ENCODE data around the gene GLDN. TPM values are rescaled to one million over a fixed set of nuclear protein-coding genes. Genes with fewer than 3 reads are reported as not detected.

The GLDN gene
- polyA plus RNA-seq, 1 experiment = 0.21 TPM

DNA sequence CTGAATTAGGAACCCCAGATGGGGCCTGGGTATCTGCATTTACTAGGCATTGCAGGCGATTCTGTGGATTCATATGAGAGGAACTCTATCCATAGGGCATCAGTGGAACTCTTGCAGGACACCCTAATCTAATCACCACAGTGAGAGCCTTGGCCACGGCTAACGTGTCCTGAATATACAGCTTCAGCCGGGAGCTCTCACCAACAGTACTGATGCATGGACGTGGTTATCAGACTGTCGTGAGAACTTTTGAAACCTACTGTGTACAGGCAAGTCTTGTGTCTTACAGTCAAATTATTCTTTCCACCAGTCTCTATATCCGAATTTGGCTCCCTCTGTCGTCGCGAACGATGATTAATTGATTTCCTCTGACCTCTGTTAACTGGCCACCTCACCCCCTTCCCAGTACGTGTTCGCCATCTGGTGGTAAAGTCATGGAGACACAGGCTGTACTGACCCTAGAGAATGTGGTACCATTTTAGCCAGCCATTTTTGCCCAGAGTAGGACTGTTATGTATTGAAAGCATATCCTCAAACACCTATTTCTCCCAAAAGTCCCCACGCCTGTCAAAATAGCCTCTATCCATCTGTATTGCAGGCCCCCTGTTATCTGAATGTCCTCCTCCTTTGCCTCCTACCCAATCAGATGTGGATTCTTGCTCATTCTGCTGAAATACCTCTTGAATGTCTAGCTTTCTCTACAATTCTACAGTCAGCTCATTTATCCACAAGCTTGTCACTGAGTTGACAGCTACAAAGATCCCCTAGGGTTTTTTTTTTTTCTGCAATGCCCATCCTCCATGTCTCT is 39.7 kb downstream of the GLDN start:
- CTCF ChIA-PET = interaction anchor here (0.5 to 10.4 kb wide), 47 partner anchors 8 to 248 kb away, joined by 3 to 290 read pairs (median 4); partner anchors contain the start of gene GLDN
- peaks cover 2% of the 10 kb centered on the region; the same call in 1 of the 2 replicates for H3K27me3 ChIP-seq (ENCODE audit: control insufficient read depth, insufficient read depth, low read length)
- no peak for DNase-seq (ENCODE audit: low read depth)
- H3K4me3 ChIP-seq (ENCODE audit: low read depth, low read length) = no peak overlapping the region
- H3K36me3 ChIP-seq (ENCODE audit: control insufficient read depth, insufficient read depth, low read length) = no peaks in the 10 kb centered on the region
- POLR2A ChIA-PET = no interaction called here
- TF ChIP-seq, protein P1, sequence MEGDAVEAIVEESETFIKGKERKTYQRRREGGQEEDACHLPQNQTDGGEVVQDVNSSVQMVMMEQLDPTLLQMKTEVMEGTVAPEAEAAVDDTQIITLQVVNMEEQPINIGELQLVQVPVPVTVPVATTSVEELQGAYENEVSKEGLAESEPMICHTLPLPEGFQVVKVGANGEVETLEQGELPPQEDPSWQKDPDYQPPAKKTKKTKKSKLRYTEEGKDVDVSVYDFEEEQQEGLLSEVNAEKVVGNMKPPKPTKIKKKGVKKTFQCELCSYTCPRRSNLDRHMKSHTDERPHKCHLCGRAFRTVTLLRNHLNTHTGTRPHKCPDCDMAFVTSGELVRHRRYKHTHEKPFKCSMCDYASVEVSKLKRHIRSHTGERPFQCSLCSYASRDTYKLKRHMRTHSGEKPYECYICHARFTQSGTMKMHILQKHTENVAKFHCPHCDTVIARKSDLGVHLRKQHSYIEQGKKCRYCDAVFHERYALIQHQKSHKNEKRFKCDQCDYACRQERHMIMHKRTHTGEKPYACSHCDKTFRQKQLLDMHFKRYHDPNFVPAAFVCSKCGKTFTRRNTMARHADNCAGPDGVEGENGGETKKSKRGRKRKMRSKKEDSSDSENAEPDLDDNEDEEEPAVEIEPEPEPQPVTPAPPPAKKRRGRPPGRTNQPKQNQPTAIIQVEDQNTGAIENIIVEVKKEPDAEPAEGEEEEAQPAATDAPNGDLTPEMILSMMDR (IDR thresholded peaks at IDR 0.05; ENCODE audit: insufficient read depth, low read depth, low read length) = peak; percentile 88

DNA sequence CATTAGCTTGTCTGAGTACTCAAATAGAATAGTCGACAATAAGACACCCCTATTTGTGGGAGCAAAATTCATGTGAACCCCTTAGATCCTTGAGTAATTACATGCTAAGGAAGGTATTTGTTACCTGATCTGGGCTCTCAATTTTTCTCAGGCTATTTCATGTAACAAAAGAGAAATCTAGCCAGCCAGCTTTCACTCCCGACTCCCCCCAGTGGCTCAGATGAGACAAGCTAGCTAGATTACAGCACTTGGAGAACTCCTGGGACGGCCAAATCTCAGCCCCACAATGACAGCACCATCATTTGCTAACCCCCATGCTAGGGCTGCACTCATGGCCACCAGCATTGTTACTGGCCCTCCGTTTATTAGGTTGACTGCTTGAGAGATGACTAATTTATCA is 41.3 kb downstream of the GLDN start:
- no peak for DNase-seq (ENCODE audit: low read depth)
- Histone ChIP-seq H3K27me3 (ENCODE audit: control insufficient read depth, insufficient read depth, low read length) (peaks cover 2% of the 10 kb centered on the region; the same call in 1 of the 2 replicates), H3K4me3 (ENCODE audit: low read depth, low read length) (no peak overlapping the region), H3K36me3 (ENCODE audit: control insufficient read depth, insufficient read depth, low read length) (no peaks in the 10 kb centered on the region)
- ChIA-PET CTCF (interaction anchor here (0.7 to 10.4 kb wide), 21 partner anchors 10 to 274 kb away, joined by 3 to 290 read pairs (median 4); no protein-coding TSS in a partner anchor), POLR2A (interaction anchor here (0.6 kb wide), 1 partner anchor 129 kb away, joined by 3 read pairs; no protein-coding TSS in a partner anchor)
- TF ChIP-seq, protein P1 (IDR thresholded peaks at IDR 0.05; ENCODE audit: insufficient read depth, low read depth, low read length) = peak; percentile 86

DNA sequence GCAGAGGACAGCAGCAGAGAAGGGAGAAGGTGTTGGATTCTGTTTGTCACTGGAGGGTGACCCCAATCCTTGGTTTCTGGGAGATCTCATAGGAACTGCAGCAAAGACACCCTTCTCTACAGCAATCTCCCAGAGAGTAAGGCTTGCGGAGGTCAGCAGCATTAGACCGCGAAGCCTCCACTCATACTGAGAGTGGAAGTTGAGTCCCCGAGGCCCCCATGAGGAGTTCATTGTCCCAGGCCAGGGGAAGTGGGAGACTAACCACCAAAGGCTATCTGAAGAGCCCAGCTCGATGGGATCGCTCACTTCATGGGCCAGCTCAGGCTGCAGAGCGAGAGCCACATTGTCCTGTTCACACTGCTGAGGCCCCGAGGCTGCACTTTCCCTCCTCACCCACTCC is 44.6 kb downstream of the GLDN start:
- POLR2A ChIA-PET = no interaction called here
- peaks cover 2% of the 10 kb centered on the region; the same call in 1 of the 2 replicates for H3K27me3 ChIP-seq (ENCODE audit: control insufficient read depth, insufficient read depth, low read length)
- CTCF ChIA-PET = interaction anchor here (2.5 kb wide), 1 partner anchor 17 kb away, joined by 11 read pairs; no protein-coding TSS in a partner anchor
- H3K36me3 ChIP-seq (ENCODE audit: control insufficient read depth, insufficient read depth, low read length) = no peaks in the 10 kb centered on the region
- TF ChIP-seq, protein P1 (IDR thresholded peaks at IDR 0.05; ENCODE audit: insufficient read depth, low read depth, low read length) = no peak
- no peak for DNase-seq (ENCODE audit: low read depth)
- no peak overlapping the region for H3K4me3 ChIP-seq (ENCODE audit: low read depth, low read length)

DNA sequence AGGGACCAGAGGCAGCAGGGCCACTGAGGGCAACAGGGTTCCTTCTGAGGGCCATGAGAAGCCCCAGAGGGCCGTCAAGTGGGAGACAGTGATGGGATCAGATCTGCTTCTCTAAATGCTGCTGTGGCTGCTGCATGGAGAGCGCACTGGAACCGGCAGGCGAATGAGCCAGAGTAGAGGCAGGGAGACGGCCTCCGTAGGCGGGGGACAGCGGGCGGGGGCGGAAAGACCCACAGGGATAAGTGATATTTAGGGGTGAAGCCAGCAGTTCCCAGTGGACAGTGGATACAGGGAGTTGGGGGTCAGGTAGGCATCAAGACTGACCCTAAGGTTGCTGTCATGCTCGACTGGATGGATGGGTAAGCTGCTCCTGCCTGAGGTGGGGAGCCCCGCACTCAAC is 45.0 kb downstream of the GLDN start:
- DNase-seq (ENCODE audit: low read depth) = no peak
- H3K27me3 ChIP-seq (ENCODE audit: control insufficient read depth, insufficient read depth, low read length) = peaks cover 2% of the 10 kb centered on the region; the same call in 1 of the 2 replicates
- POLR2A ChIA-PET = no interaction called here
- TF ChIP-seq, protein P1 (IDR thresholded peaks at IDR 0.05; ENCODE audit: insufficient read depth, low read depth, low read length) = no peak
- CTCF ChIA-PET = interaction anchor here (4.2 kb wide), 1 partner anchor 17 kb away, joined by 35 read pairs; no protein-coding TSS in a partner anchor
- no peaks in the 10 kb centered on the region for H3K36me3 ChIP-seq (ENCODE audit: control insufficient read depth, insufficient read depth, low read length)
- no peak overlapping the region for H3K4me3 ChIP-seq (ENCODE audit: low read depth, low read length)

DNA sequence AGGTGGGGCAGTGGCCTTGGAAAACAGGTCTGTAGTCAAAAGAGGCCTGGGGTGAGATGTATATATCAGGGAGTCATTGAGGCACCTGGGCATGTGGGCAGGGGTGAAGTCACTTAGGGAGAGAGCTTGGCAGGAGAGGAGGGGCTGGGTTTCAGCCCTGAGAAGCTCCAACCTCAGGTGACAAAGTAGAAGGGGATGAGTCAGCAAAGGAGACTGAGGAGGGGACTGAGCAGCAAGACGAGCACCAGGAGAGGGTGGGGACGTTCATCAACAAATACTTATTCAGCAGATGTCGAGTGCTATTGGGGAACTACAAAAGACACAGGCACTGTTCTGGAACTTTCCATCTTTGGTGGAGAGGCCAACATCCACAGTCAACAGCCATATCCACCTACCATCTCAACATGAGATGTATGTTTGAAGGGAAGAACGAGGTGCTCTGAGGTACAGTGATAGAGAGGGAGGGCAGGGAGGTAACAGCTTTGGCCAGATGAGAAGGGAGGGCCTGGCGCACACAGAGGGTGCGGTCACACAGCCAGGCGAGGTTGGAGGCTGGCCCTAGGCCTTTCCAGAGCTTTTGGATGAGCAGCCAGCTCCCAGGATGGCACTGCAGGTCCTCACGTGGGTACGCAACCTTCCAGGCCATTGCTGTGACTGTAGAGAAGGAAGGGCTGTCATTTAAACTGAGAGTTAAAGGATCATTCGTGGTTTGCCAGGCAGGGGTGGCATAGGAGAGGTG is 45.7 kb downstream of the GLDN start:
- Histone ChIP-seq H3K4me3 (ENCODE audit: low read depth, low read length) (no peak overlapping the region), H3K36me3 (ENCODE audit: control insufficient read depth, insufficient read depth, low read length) (no peaks in the 10 kb centered on the region), H3K27me3 (ENCODE audit: control insufficient read depth, insufficient read depth, low read length) (peaks cover 2% of the 10 kb centered on the region; the same call in 1 of the 2 replicates)
- POLR2A ChIA-PET = no interaction called here
- CTCF ChIA-PET = interaction anchor here (0.7 to 4.2 kb wide), 4 partner anchors 16 to 225 kb away, joined by 3 to 35 read pairs (median 10); no protein-coding TSS in a partner anchor
- no peak for DNase-seq (ENCODE audit: low read depth)
- TF ChIP-seq, protein P1 (IDR thresholded peaks at IDR 0.05; ENCODE audit: insufficient read depth, low read depth, low read length) = no peak
